Measurements from ENCODE around the gene CNN2. TPM values are rescaled to one million over a fixed set of nuclear protein-coding genes. Genes with fewer than 3 reads are reported as not detected.

Gene CNN2
- total and polyA plus RNA-seq, 9 of the 15 experiments (the other 6 are each of a cell fraction or from before 2014, with no cell fraction given) = 12.1 to 174 (median 52.7) TPM

DNA sequence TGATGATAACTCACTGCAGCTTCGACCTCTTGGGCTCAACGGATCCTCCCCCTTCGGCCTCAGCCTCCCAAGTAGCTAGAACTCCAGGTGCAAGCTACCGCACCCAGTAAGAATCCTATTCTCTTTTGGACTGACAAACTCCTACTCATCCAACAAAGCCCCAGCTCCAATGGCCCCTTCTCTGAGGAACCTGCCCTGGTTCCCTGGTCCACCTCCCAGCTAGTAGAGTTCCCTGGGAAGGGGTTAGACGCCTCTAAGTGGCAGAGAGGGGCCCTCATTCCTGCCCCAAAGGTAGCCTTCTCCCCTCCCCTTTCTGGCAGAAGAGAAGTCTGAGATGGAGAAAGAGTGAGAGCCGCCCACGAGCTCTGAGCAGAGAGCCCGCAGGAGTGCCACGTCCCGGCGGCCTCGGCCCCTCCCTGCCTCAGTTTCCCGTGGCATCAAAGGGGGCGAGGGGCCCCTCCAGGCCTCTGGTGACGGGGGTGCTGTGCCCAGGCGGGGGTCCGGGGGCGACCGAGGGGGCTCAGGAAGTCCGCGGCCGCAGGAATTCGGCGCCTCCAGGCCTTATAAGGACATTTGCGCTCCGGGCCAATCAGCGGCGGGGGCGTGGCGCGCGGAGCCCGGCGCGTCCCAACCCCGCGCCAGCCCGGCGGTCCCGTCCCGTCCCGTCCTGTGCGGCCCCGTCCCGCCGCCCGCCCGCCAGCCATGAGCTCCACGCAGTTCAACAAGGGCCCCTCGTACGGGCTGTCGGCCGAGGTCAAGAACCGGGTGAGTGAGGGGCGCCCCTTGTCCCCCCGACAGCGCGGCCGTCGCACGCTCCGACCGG, at the start of gene CNN2 (continued):
- TF ChIP-seq KDM4B (IDR thresholded peaks at IDR 0.05; ENCODE audit: borderline replicate concordance in 2 of 2, low read depth in 1 of 2) = no peak
- no peak for TF ChIP-seq ZNF175 (CRISPR knock-in tag; IDR thresholded peaks at IDR 0.05; ENCODE audit: low read depth)
- TF ChIP-seq MYNN (IDR thresholded peaks at IDR 0.05) = no peak
- TF ChIP-seq MYNN (CRISPR knock-in tag; IDR thresholded peaks at IDR 0.05) = no peak
- TF ChIP-seq KLF16 (IDR thresholded peaks at IDR 0.05) = no peak
- no peak for TF ChIP-seq NCOA4 (IDR thresholded peaks at IDR 0.05; ENCODE audit: partially characterized antibody)
- no peak for TF ChIP-seq HNRNPLL (IDR thresholded peaks at IDR 0.05; ENCODE audit: low read depth, low read length, poor library complexity, severe bottlenecking)
- TF ChIP-seq ZNF431 (CRISPR knock-in tag; IDR thresholded peaks at IDR 0.05) = 0 out of 2 replicates have a peak, but pooled peaks have one; percentile 40
- TF ChIP-seq PBX2 (CRISPR knock-in tag; IDR thresholded peaks at IDR 0.05; ENCODE audit: low read depth) = no peak
- no peak for TF ChIP-seq PBX2 (tag; conservative IDR thresholded peaks at IDR 0.05; ENCODE audit: low read depth)
- no peak for TF ChIP-seq CHCHD3 (CRISPR knock-in tag; IDR thresholded peaks at IDR 0.05)
- no peak for TF ChIP-seq SRSF7 (optimal IDR thresholded peaks at IDR 0.05; ENCODE audit: low read depth, low read length)
- peak; percentile 26; the same call in 1 of the 2 replicates for TF ChIP-seq MGA (IDR thresholded peaks at IDR 0.05)
- peak; percentile 70 for TF ChIP-seq CREM (IDR thresholded peaks at IDR 0.05; ENCODE audit: low read depth)
